ENCODE measurements around the gene KLHL22.
"Not testable (repeated sequence)": the region's sequence is repeated elsewhere in the genome, so short reads cannot be mapped to it uniquely, and the experiment has no call there.

Gene KLHL22

GRCh38 chr22:20509344-20510047 is 13.9 kb upstream of the KLHL22 start:
- H3K36me3 ChIP-seq (ENCODE audit: control insufficient read depth, insufficient read depth, low read length) = peaks cover 5% of the 10 kb centered on the region; the same call in 1 of the 2 replicates
- H3K4me3 ChIP-seq (ENCODE audit: low read depth, low read length) = peak overlapping the region; percentile 53
- no peaks in the 10 kb centered on the region for H3K27me3 ChIP-seq (ENCODE audit: control insufficient read depth, insufficient read depth, low read length)
- 0 out of 2 replicates have a peak overlapping the region, but pooled peaks have one; percentile 12 for H3K9ac ChIP-seq (ENCODE audit: low read depth, low read length)
- peak overlapping the region; percentile 56 for H3K27ac ChIP-seq (ENCODE audit: low read depth, low read length)
- no peaks in the 10 kb centered on the region for H3K9me3 ChIP-seq (ENCODE audit: control insufficient read depth, insufficient read depth, low read length)
- H3K4me1 ChIP-seq (ENCODE audit: control insufficient read depth, insufficient read depth, low read length) = peaks cover 23% of the 10 kb centered on the region

- H3K27me3 ChIP-seq (ENCODE audit: control insufficient read depth, insufficient read depth, low read length) = no peaks in the 10 kb centered on the region
- no peaks in the 10 kb centered on the region; the same call in 1 of the 2 replicates for H3K36me3 ChIP-seq (ENCODE audit: control insufficient read depth, insufficient read depth, low read length)
- H3K4me3 ChIP-seq (ENCODE audit: low read depth, low read length) = peak overlapping the region; percentile 53
- H3K4me1 ChIP-seq (ENCODE audit: control insufficient read depth, insufficient read depth, low read length) = peaks cover 23% of the 10 kb centered on the region
- no peaks in the 10 kb centered on the region for H3K9me3 ChIP-seq (ENCODE audit: control insufficient read depth, insufficient read depth, low read length)
- H3K27ac ChIP-seq (ENCODE audit: low read depth, low read length) = peak overlapping the region; percentile 56
- 0 out of 2 replicates have a peak overlapping the region, but pooled peaks have one; percentile 12 for H3K9ac ChIP-seq (ENCODE audit: low read depth, low read length)
These were observed 13.2 kb upstream of the KLHL22 start for GRCh38 chr22:20508815-20509271.

- peaks cover 23% of the 10 kb centered on the region for H3K4me1 ChIP-seq (ENCODE audit: control insufficient read depth, insufficient read depth, low read length)
- not testable (repeated sequence) for H3K9me3 ChIP-seq (ENCODE audit: control insufficient read depth, insufficient read depth, low read length); H3K27me3 ChIP-seq (ENCODE audit: control insufficient read depth, insufficient read depth, low read length); H3K36me3 ChIP-seq (ENCODE audit: control insufficient read depth, insufficient read depth, low read length)
- peak overlapping the region; percentile 87 for H3K27ac ChIP-seq (ENCODE audit: low read depth, low read length)
- peak overlapping the region; percentile 80 for H3K9ac ChIP-seq (ENCODE audit: low read depth, low read length)
- peak overlapping the region; percentile 98 for H3K4me3 ChIP-seq (ENCODE audit: low read depth, low read length)
These were observed 12.6 kb upstream of the KLHL22 start for GRCh38 chr22:20508067-20508755.

GRCh38 chr22:20507253-20508066 is 11.9 kb upstream of the KLHL22 start, which contains the start of gene MED15:
Gene MED15 (plus strand): TSS chr22:20507610. CDS start chr22:20507679, 69 bp downstream.
- peak within 1 kb of the TSS; percentile 87 for H3K27ac ChIP-seq (ENCODE audit: low read depth, low read length)
- no peaks in the 10 kb centered on the region for H3K27me3 ChIP-seq (ENCODE audit: control insufficient read depth, insufficient read depth, low read length)
- peaks cover 23% of the 10 kb centered on the region for H3K4me1 ChIP-seq (ENCODE audit: control insufficient read depth, insufficient read depth, low read length)
- H3K36me3 ChIP-seq (ENCODE audit: control insufficient read depth, insufficient read depth, low read length) = no peaks in the 10 kb centered on the region; the same call in 1 of the 2 replicates
- H3K9me3 ChIP-seq (ENCODE audit: control insufficient read depth, insufficient read depth, low read length) = no peaks in the 10 kb centered on the region
- peak within 1 kb of the TSS; percentile 80 for H3K9ac ChIP-seq (ENCODE audit: low read depth, low read length)
- H3K4me3 ChIP-seq (ENCODE audit: low read depth, low read length) = peak within 1 kb of the TSS; percentile 98

DNA sequence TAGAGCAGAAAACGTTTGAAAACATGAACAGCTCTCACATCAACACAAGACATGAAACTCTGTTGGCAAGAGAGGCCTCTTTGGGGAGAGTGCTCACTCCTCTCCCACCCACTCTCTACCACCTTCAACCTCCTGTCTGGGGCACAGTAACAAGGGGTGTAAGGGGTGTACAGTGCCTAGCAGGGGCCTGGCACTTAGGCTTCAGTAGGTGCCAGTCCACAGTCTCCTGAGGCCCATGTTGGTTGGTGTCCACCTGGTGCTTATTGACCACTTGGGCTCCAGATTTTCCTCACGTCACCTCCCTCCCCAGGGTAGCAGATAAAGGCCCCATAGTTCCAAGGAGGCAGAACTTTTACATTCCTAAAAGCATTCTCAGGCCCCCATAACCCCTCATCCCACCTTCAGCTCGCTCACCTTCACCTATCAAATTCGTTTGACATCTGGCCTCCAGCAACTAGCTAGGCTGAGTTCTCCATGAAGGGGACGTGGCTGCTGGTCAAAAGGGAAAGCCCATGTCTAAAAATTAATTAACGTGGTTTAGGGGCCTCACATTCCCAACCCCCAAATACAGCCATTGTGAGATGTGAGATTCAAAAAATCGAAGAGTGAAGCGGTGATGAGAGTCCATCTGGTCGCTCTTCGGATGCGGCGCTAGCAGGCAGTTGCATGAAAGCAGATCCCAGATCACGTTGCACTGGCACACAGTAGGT is 11.1 kb upstream of the KLHL22 start:
- Histone ChIP-seq H3K4me3 (ENCODE audit: low read depth, low read length) (peak overlapping the region; percentile 98), H3K27me3 (ENCODE audit: control insufficient read depth, insufficient read depth, low read length) (no peaks in the 10 kb centered on the region), H3K9ac (ENCODE audit: low read depth, low read length) (no peak overlapping the region), H3K36me3 (ENCODE audit: control insufficient read depth, insufficient read depth, low read length) (no peaks in the 10 kb centered on the region; the same call in 1 of the 2 replicates), H3K4me1 (ENCODE audit: control insufficient read depth, insufficient read depth, low read length) (peaks cover 23% of the 10 kb centered on the region), H3K9me3 (ENCODE audit: control insufficient read depth, insufficient read depth, low read length) (no peaks in the 10 kb centered on the region), H3K27ac (ENCODE audit: low read depth, low read length) (no peak overlapping the region)

- H3K27ac ChIP-seq (ENCODE audit: low read depth, low read length); H3K27me3 ChIP-seq (ENCODE audit: control insufficient read depth, insufficient read depth, low read length); H3K4me3 ChIP-seq (ENCODE audit: low read depth, low read length); H3K9ac ChIP-seq (ENCODE audit: low read depth, low read length); H3K36me3 ChIP-seq (ENCODE audit: control insufficient read depth, insufficient read depth, low read length); H3K9me3 ChIP-seq (ENCODE audit: control insufficient read depth, insufficient read depth, low read length): not testable (repeated sequence)
- H3K4me1 ChIP-seq (ENCODE audit: control insufficient read depth, insufficient read depth, low read length) = peaks cover 11% of the 10 kb centered on the region
These were observed 8.8 kb upstream of the KLHL22 start for GRCh38 chr22:20504293-20504922.

GRCh38 chr22:20503816-20504215 is 8.2 kb upstream of the KLHL22 start:
- peaks cover 5% of the 10 kb centered on the region for H3K4me1 ChIP-seq (ENCODE audit: control insufficient read depth, insufficient read depth, low read length)
- H3K9me3 ChIP-seq (ENCODE audit: control insufficient read depth, insufficient read depth, low read length) = no peaks in the 10 kb centered on the region
- peaks cover 8% of the 10 kb centered on the region for H3K36me3 ChIP-seq (ENCODE audit: control insufficient read depth, insufficient read depth, low read length)
- no peak overlapping the region for H3K27ac ChIP-seq (ENCODE audit: low read depth, low read length)
- no peaks in the 10 kb centered on the region for H3K27me3 ChIP-seq (ENCODE audit: control insufficient read depth, insufficient read depth, low read length)
- H3K9ac ChIP-seq (ENCODE audit: low read depth, low read length) = no peak overlapping the region
- H3K4me3 ChIP-seq (ENCODE audit: low read depth, low read length) = no peak overlapping the region

GRCh38 chr22:20499769-20500168 is 4.2 kb upstream of the KLHL22 start:
- Histone ChIP-seq H3K9me3 (ENCODE audit: control insufficient read depth, insufficient read depth, low read length) (no peaks in the 10 kb centered on the region), H3K27ac (ENCODE audit: low read depth, low read length) (no peak overlapping the region), H3K4me3 (ENCODE audit: low read depth, low read length) (no peak overlapping the region), H3K4me1 (ENCODE audit: control insufficient read depth, insufficient read depth, low read length) (0 out of 2 replicates have a peak, but pooled peaks cover 4% of the 10 kb centered on the region), H3K9ac (ENCODE audit: low read depth, low read length) (no peak overlapping the region), H3K36me3 (ENCODE audit: control insufficient read depth, insufficient read depth, low read length) (peaks cover 8% of the 10 kb centered on the region), H3K27me3 (ENCODE audit: control insufficient read depth, insufficient read depth, low read length) (peaks cover 5% of the 10 kb centered on the region)

DNA sequence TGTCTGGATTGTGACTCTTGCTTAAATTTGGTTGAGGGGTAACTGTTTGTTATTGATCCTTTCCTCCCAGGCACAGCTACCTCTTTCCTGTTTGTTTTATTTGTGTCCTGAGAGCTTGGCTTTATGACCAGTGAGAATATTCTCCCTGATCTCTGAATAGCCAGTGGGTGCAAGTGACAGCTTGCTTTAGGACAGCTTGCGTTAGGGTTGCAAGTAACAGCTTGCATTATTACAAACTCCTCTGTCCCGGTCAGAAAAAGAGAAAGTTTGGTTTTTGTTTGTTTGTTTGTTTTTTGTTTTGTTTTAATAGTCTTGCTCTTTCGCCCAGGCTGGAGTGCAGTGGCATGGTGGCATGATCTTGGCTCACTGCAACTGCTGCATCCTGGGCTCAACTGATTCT is 3.3 kb upstream of the KLHL22 start:
- Histone ChIP-seq H3K9me3 (ENCODE audit: control insufficient read depth, insufficient read depth, low read length) (no peaks in the 10 kb centered on the region), H3K4me3 (ENCODE audit: low read depth, low read length) (no peak overlapping the region), H3K36me3 (ENCODE audit: control insufficient read depth, insufficient read depth, low read length) (peaks cover 8% of the 10 kb centered on the region), H3K27me3 (ENCODE audit: control insufficient read depth, insufficient read depth, low read length) (peaks cover 13% of the 10 kb centered on the region), H3K4me1 (ENCODE audit: control insufficient read depth, insufficient read depth, low read length) (0 out of 2 replicates have a peak, but pooled peaks cover 4% of the 10 kb centered on the region), H3K27ac (ENCODE audit: low read depth, low read length) (no peak overlapping the region), H3K9ac (ENCODE audit: low read depth, low read length) (no peak overlapping the region)

DNA sequence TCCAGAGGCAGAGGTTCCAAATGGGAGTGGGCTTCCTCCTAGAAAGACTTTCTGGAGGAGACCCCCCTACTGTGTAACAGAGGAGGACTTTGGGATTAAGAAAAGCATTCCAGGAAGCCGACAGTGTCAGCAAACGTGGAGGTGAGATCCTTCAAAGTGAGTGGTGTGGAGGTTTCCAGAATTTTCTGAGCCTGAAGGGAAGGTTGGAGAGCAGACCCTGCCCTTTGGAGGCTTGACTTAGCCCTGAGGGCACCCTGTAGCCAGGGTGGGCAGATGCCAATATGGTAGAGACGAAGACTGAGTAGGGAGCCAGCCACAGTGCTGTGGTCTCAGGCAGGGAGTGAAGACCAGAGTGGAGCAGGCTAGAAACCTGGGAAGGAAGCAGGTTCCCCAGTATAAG is 1.8 kb upstream of the KLHL22 start:
- H3K9ac ChIP-seq (ENCODE audit: low read depth, low read length) = no peak overlapping the region

More for the DNA sequence above, 1.8 kb upstream of the KLHL22 start:
- Histone ChIP-seq H3K27me3 (ENCODE audit: control insufficient read depth, insufficient read depth, low read length) (peaks cover 15% of the 10 kb centered on the region), H3K9me3 (ENCODE audit: control insufficient read depth, insufficient read depth, low read length) (no peaks in the 10 kb centered on the region), H3K4me3 (ENCODE audit: low read depth, low read length) (no peak overlapping the region), H3K36me3 (ENCODE audit: control insufficient read depth, insufficient read depth, low read length) (peaks cover 8% of the 10 kb centered on the region), H3K4me1 (ENCODE audit: control insufficient read depth, insufficient read depth, low read length) (0 out of 2 replicates have a peak, but pooled peaks cover 4% of the 10 kb centered on the region), H3K27ac (ENCODE audit: low read depth, low read length) (no peak overlapping the region)
